ENCODE results near the gene APOL4.

The APOL4 gene

GRCh38 chr22:36148411-36148810, 53.2 kb downstream of the APOL4 start:
- no peak overlapping the region for H3K27ac ChIP-seq (ENCODE audit: low read length)
- peaks cover 13 to 15% of the 10 kb centered on the region in 2 donors for H3K36me3 ChIP-seq (ENCODE audit: control insufficient read depth in 1 of 2, insufficient read depth in 2 of 2, low read length in 2 of 2)
- peaks cover 4 to 16% of the 10 kb centered on the region in 2 donors for H3K4me1 ChIP-seq (ENCODE audit: control insufficient read depth in 1 of 2, insufficient read depth in 2 of 2, low read length in 2 of 2)
- H3K4me3 ChIP-seq (ENCODE audit: low read depth in 1 of 2, low read length in 2 of 2), result no peak overlapping the region
- no peaks in the 10 kb centered on the region for H3K27me3 ChIP-seq (ENCODE audit: low read depth, low read length)
- no peaks in the 10 kb centered on the region for H3K9me3 ChIP-seq (ENCODE audit: control insufficient read depth in 1 of 2, low read length in 2 of 2)

GRCh38 chr22:36147196-36147791, 54.3 kb downstream of the APOL4 start:
- H3K27me3 ChIP-seq (ENCODE audit: low read depth, low read length), result no peaks in the 10 kb centered on the region
- no peak overlapping the region for H3K27ac ChIP-seq (ENCODE audit: low read length)
- peaks cover 0 to 16% of the 10 kb centered on the region in 2 donors for H3K4me1 ChIP-seq (ENCODE audit: control insufficient read depth in 1 of 2, insufficient read depth in 2 of 2, low read length in 2 of 2)
- no peak overlapping the region for H3K4me3 ChIP-seq (ENCODE audit: low read depth in 1 of 2, low read length in 2 of 2)
- no peaks in the 10 kb centered on the region for H3K9me3 ChIP-seq (ENCODE audit: control insufficient read depth in 1 of 2, low read length in 2 of 2)
- H3K36me3 ChIP-seq (ENCODE audit: control insufficient read depth in 1 of 2, insufficient read depth in 2 of 2, low read length in 2 of 2), result peaks cover 19 to 22% of the 10 kb centered on the region in 2 donors

GRCh38 chr22:36145881-36146280, 55.7 kb downstream of the APOL4 start:
- Histone ChIP-seq H3K36me3 (ENCODE audit: control insufficient read depth in 1 of 2, insufficient read depth in 2 of 2, low read length in 2 of 2) (peaks cover 27 to 31% of the 10 kb centered on the region in 2 donors), H3K9me3 (ENCODE audit: control insufficient read depth in 1 of 2, low read length in 2 of 2) (no peaks in the 10 kb centered on the region), H3K4me3 (ENCODE audit: low read depth in 1 of 2, low read length in 2 of 2) (no peak overlapping the region), H3K27me3 (ENCODE audit: low read depth, low read length) (no peaks in the 10 kb centered on the region), H3K4me1 (ENCODE audit: control insufficient read depth in 1 of 2, insufficient read depth in 2 of 2, low read length in 2 of 2) (peaks cover 0 to 16% of the 10 kb centered on the region in 2 donors), H3K27ac (ENCODE audit: low read length) (no peak overlapping the region)

- no peak overlapping the region for H3K27ac ChIP-seq (ENCODE audit: low read length)
- H3K27me3 ChIP-seq (ENCODE audit: low read depth, low read length), result no peaks in the 10 kb centered on the region
- H3K9me3 ChIP-seq (ENCODE audit: control insufficient read depth in 1 of 2, low read length in 2 of 2), result no peaks in the 10 kb centered on the region
- H3K4me1 ChIP-seq (ENCODE audit: control insufficient read depth in 1 of 2, insufficient read depth in 2 of 2, low read length in 2 of 2), result peaks cover 0 to 16% of the 10 kb centered on the region in 2 donors
- H3K4me3 ChIP-seq (ENCODE audit: low read depth in 1 of 2, low read length in 2 of 2), result no peak overlapping the region
- peaks cover 29 to 34% of the 10 kb centered on the region in 2 donors for H3K36me3 ChIP-seq (ENCODE audit: control insufficient read depth in 1 of 2, insufficient read depth in 2 of 2, low read length in 2 of 2)
Observed at GRCh38 chr22:36144886-36145541, 56.6 kb downstream of the APOL4 start.

- H3K27me3 ChIP-seq (ENCODE audit: low read depth, low read length), result no peaks in the 10 kb centered on the region
- peaks cover 24 to 30% of the 10 kb centered on the region in 2 donors for H3K36me3 ChIP-seq (ENCODE audit: control insufficient read depth in 1 of 2, insufficient read depth in 2 of 2, low read length in 2 of 2)
Observed at GRCh38 chr22:36143956-36144355, 57.7 kb downstream of the APOL4 start.

GRCh38 chr22:36143066-36143815, 58.4 kb downstream of the APOL4 start:
- Histone ChIP-seq H3K4me3 (ENCODE audit: low read depth in 1 of 2, low read length in 2 of 2) (no peak overlapping the region), H3K36me3 (ENCODE audit: control insufficient read depth in 1 of 2, insufficient read depth in 2 of 2, low read length in 2 of 2) (peaks cover 18 to 26% of the 10 kb centered on the region in 2 donors), H3K4me1 (ENCODE audit: control insufficient read depth in 1 of 2, insufficient read depth in 2 of 2, low read length in 2 of 2) (peaks cover 0 to 16% of the 10 kb centered on the region in 2 donors), H3K27ac (ENCODE audit: low read length) (no peak overlapping the region), H3K27me3 (ENCODE audit: low read depth, low read length) (no peaks in the 10 kb centered on the region), H3K9me3 (ENCODE audit: control insufficient read depth in 1 of 2, low read length in 2 of 2) (no peaks in the 10 kb centered on the region)

More at GRCh38 chr22:36143956-36144355, 57.7 kb downstream of the APOL4 start:
- no peaks in the 10 kb centered on the region for H3K9me3 ChIP-seq (ENCODE audit: control insufficient read depth in 1 of 2, low read length in 2 of 2)
- H3K4me1 ChIP-seq (ENCODE audit: control insufficient read depth in 1 of 2, insufficient read depth in 2 of 2, low read length in 2 of 2), result peaks cover 0 to 16% of the 10 kb centered on the region in 2 donors
- no peak overlapping the region for H3K27ac ChIP-seq (ENCODE audit: low read length)
- no peak overlapping the region for H3K4me3 ChIP-seq (ENCODE audit: low read depth in 1 of 2, low read length in 2 of 2)

- no peak overlapping the region for H3K4me3 ChIP-seq (ENCODE audit: low read depth in 1 of 2, low read length in 2 of 2)
- no peak overlapping the region for H3K27ac ChIP-seq (ENCODE audit: low read length)
- H3K4me1 ChIP-seq (ENCODE audit: control insufficient read depth in 1 of 2, insufficient read depth in 2 of 2, low read length in 2 of 2), result peaks cover 0 to 9% of the 10 kb centered on the region in 2 donors
- peaks cover 16 to 26% of the 10 kb centered on the region in 2 donors for H3K36me3 ChIP-seq (ENCODE audit: control insufficient read depth in 1 of 2, insufficient read depth in 2 of 2, low read length in 2 of 2)
- H3K9me3 ChIP-seq (ENCODE audit: control insufficient read depth in 1 of 2, low read length in 2 of 2), result no peaks in the 10 kb centered on the region
- no peaks in the 10 kb centered on the region for H3K27me3 ChIP-seq (ENCODE audit: low read depth, low read length)
Observed at GRCh38 chr22:36141481-36141880, 60.1 kb downstream of the APOL4 start.

All from muscle layer of duodenum (tissue), 2 donors.